GM19035 (cell line): ENCODE measurements around the gene PIKFYVE.
"Not testable (repeated sequence)": the region's sequence is repeated elsewhere in the genome, so short reads cannot be mapped to it uniquely, and the experiment has no call there.

Source experiments
- ATAC-seq: cut with Tn5 transposase; IDR thresholded peaks from one replicate; pipeline ENCODE4 v1.9.1; 2021; ENCODE audit not compliant: unreplicated experiment

The PIKFYVE gene

DNA sequence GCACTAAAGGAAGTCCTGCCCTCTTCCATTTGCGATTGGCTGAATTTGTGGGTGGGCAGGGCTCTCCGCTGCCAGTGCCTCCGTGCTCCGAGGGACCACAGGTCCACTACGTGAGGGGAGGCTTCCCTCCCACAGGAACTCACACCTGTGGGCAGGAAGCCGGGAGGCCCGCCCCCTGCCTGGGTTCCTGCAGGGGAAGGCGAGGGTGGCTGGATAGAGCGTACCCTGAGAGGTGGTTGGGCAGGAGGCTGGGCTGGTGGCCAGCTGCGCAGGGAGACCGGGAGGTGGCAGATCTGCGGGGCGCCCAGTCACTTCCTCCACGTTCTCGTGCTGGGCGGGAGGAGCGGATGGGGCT lies 93.6 kb downstream of the PIKFYVE start:
- no peak for ATAC-seq

DNA sequence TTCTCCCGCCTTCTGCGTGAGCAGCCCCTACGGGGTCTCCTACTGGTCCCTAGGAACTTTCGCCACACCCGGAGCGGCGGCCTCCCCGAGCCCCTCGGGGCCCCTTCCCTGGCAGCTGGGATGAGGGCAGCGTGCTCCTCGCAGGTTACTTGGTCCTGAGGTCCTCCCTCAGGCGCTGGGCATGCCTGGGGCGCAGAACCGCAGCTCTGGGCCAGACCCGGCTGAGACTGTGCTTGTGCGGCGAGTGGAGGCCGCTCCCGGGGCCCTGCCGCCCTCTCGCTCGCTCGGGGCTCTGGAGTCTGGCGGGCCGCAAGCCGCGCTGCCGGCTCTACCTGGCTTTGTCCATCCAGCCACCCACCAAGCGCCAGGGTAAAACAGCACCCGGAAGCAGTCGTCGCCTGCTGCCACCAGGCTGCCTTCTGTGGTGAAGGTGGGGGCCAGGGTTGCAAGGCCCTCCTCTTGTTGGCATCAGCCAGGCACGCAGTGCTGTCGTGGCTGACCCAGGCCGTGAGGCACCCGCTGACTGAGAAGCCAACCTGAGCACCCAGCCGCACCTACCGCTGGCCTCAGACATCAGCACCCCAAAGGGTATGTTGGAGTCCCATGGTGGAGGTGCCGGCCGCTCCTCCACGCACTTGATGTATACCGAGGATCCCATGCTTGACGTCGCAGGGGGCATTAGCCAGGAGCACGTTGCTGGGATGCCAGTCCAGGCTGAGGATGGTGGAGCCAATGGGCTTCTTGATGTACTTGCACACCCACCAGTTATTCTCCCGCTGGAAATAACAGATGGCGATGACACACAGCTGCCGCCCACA lies 94.4 kb downstream of the PIKFYVE start:
- ATAC-seq = no peak

DNA sequence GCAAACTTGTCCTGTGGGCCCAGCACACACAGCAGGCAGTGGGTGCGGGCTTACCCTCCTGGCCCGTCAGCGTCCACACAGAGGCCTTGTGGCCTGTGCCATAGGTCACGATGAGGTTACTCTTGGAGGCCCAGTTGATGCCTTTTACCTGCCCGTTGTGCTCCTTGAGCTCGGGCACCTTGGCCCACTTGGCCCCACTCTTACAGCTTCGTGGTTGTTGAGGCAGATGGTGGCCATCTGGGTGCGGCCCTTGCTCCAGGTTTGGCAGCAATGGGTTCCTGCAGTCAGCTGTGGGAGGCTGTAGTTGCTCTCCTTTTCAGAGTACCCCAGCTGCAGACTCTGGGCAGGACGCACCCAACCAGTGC lies 95.0 kb downstream of the PIKFYVE start:
- no peak for ATAC-seq

DNA sequence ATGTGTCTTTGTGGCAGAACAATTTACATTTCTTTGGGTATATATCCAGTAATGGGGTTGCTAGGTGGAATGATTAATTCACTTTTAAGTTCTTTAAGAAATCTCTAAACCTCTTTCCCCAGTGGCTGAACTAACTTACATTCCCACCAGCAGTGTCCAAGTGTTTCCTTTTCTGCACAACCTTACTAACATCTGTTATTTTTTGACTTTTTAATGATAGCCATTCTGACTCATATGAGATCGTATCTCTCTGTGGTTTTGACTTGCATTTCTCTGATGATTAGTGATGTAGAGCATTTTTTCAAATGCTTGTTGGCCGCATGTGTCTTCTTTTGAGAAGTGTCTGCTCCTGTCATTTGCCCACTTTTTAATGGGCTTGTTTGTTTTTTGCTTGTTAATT lies 97.4 kb downstream of the PIKFYVE start:
- ATAC-seq = no peak

DNA sequence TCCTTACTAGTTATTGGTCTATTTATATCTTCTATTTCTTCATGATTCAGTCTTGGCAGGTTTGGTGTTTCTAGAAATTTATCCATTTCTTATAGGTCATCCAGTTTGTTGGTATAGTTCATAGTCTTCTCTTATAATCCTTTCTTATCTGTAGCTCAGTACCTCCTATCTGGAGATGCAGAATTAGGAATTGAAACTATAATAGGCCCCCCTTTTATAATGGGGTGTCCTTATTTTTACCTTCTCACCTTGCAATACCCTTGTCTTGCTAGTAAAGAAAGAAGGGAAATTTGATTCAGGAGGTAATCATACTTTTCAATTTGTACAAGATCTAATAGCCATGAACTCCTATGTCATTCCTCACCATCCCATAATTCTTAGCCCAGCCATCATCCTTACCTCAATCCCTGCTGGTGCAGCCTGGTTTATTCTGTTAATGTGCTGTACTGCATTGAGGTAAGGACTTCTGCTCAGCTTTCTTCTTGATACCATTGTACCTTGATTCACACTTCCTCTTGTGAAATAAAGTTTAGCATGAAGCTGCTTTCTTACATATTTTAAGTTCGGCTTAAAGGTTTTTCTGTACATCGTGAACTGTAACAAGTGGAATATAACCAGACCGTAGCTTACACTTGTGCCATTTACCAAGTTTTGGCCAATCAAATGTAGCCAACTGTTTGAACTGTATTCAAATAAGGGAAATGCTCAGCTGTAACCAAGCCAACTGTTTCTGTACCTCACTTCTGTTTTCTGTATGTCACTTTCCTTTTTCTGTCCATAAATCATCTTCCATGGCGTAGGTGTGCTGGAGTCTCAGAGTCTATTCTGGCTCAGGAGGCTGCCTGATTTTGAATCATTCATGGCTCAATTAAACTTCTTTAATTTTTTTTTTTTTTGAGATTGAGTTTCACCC lies 100.4 kb downstream of the PIKFYVE start:
- peak; percentile 80 for ATAC-seq

DNA sequence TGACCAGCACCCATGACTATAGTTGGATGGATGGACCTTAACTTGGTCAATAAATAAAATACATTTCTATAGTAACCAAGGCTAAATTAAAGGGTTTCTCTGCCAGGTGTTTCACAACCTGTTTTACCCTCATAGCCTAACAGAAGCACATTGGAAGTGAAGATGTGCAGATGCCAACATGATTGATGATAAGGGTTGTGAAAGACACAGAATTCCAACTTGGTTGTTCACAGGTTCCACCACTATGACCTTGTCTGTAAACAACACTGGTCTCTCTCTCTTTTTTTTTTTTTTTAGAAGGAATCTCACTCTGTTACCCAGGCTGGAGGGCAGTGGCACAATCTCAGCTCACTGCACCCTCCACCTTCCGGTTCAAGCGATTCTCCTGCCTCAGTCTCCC lies 103.0 kb downstream of the PIKFYVE start:
- no peak for ATAC-seq

DNA sequence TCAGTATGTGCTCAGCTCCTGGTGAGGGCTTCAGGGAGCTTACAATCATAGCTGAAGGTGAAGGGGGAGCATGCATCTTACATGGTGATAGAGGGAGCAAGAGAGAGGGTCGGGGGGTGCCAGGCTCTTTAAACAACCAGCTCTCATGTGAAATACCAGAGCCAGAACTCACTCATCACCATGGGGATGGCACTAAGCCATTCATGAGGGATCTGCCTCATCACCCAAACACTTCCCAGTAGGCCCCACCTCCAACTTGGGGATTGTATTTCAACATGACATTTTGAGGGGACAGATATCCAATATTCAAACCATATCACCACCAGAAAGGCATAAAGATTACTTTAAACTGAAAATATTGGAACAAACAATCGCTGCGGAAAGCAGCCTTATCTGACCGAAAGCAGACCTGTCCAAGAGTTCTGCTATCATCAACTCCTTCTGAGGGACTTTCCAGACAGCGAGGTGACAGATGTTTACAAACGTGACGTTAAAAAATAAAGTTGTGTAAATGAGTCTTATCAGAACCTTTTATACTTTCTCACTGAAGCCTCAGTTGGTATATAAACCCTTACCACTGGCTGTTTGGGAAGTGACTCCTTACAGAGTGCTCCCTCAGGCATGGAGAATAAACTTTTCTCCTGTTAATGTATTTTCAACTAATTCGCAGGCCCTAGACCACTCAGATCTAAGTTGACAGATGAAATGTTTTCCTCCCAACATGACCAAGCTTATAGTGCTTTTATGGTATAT lies 105.0 kb downstream of the PIKFYVE start:
- ATAC-seq = no peak

DNA sequence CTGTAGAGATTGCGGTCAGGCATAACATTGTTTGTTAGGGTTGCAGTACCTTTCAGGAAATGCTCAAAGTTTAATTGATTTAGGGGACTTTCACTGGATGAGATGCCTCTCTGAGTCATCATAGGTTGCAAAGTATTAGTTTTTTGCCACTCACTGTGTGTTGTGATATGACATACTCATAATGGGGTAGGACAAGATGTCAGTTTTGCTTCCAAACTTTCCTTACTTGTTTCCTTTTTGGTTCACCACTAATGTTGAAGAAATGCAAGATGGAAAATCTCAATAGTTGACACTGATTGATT lies 105.5 kb downstream of the PIKFYVE start:
- no peak for ATAC-seq

DNA sequence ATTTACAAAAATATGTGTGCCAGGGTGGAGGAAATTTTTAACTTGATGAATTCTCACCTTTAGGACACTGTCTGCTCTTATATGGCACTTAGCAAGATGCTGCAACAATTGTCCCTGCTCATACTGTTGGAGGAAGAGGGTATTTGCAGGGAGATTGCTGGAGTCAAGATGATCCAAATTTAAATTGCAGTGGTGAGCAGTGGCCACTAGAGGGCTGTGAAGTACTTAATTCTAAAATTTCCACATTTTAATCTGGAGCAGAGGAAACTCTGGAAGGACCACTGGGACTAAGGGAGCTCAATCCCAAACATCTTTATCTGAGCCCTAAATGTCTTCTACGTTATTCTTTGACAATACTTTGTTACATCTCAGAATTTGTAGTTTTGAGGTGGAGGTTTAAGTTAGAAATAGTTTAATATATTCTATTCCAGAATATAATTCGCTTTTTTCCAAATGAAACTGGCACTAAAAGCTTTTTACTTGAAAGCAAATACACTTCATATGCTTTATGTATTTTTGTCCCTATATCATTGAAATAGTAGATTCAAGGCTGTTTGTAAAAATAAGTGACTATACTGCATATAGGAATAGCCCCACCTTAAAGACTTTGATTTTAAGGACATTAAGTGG lies 107.5 kb downstream of the PIKFYVE start:
- peak; percentile 68 for ATAC-seq

DNA sequence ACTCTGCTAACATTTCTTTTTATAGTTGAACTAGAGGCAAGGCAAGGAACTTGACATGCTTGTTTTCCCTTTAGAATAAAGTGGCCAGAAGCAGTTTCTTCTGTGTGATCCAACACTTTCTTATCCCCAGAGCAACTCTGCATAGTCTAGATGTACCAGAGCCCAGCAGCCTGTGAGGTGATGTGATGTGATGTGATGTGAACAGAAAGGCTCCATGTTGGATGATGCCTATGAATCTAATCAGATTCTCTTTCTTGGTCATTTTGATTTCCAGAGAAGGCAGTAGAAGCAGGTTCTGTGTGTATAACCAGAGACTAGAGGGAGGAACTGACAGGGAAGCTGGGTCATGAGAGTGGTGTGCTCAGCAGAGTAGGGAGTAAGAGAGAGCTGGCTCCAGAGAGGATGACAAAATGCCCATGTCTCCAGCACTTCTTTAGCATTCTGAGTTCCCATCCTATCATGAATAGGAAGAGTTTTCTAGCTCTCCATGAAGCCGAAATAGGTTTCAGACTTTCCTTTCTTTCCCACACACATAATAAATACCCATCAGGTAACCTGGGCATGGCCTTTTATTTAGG lies 109.5 kb downstream of the PIKFYVE start:
- no peak for ATAC-seq

DNA sequence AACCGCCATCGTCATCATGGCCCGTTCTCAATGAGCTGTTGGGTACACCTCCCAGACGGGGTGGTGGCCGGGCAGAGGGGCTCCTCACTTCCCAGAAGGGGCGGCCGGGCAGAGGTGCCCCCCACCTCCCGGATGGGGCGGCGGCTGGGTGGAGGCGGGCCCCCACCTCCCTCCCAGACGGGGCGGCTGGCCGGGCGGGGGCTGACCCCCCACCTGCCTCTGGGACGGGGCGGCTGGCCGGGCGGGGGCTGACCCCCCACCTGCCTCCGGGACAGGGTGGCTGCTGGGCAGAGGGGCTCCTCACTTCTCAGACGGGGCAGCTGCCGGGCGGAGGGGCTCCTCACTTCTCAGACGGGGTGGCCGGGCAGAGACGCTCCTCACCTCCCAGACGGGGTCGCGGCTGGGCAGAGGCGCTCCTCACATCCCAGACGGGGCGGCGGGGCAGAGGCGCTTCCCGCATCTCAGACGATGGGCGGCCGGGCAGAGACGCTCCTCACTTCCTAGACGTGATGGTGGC lies 111.3 kb downstream of the PIKFYVE start:
- ATAC-seq = not testable (repeated sequence)

DNA sequence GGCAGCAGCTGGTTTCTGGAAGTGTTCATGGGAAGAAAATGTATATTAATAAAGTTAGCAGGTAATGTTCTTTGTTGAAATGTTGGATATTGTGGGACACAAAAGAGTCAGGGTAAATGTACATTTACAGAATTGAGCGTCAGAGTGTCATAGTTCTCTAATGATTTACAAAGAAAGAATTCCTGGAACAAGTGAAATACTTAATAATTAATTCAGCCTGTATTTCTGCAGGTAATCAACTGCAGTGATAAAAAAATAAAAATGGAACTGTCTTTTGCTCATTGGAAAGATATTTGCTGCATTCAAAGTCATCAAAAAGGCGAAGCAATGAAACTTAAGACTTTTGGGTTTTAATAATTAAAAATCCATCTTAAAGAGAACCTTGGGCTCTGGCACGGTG lies 113.1 kb downstream of the PIKFYVE start:
- no peak for ATAC-seq

DNA sequence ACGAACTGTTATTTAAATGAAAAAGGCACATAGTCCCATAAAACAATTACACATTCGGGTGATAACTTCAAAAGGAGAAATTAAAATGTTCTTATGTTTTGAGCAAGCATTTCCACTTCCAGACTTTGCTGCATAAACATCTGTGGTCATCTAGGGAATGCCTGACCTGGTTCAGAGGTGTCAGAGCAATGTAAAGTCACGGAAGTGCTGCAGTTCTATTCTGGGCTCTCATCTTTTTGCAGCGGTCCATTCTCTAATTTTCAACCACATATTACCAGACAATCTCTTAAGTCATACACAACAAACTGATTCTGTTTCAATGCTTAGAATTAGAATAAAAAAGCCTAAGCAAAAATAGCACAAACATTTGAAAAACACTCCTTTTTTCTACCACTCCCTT lies 118.6 kb downstream of the PIKFYVE start:
- no peak for ATAC-seq

DNA sequence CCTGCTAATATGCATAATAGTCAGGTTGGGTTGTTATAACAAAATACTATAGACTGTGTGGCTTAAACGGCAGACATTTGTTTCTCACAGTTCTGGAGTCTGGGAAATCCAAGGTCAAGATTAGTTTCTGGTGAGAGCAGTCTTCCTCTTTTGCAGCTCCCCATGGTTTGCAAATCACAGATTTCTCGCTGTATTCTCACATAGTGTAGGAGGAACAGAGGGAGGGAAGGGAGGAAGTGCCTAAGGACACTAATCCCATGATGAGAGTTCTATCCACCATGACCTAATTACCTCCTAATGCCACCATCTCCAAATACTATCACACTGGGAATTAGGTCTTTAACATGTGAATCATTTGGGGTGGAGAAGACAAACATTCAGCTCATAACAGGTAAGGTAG lies 120.5 kb downstream of the PIKFYVE start:
- no peak for ATAC-seq

DNA sequence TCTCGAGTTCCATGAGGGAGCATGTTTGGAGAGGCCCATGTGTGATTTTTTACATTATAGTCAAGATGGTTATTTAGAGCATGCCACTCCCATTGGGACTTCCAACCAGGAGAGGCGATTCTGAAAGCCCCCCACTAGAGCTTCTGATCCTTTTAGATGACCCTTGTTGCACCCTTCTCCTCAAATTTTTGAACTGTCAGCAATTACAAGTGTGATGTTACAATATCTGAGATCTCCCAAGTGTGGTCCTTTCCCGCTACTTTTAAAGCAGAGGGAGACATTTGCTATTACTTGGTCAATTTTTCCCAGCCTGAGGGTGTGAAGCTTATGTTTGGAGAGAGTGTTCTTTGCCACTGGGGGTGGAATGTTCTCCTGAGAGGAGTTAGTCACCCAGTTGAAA lies 123.9 kb downstream of the PIKFYVE start:
- no peak for ATAC-seq

DNA sequence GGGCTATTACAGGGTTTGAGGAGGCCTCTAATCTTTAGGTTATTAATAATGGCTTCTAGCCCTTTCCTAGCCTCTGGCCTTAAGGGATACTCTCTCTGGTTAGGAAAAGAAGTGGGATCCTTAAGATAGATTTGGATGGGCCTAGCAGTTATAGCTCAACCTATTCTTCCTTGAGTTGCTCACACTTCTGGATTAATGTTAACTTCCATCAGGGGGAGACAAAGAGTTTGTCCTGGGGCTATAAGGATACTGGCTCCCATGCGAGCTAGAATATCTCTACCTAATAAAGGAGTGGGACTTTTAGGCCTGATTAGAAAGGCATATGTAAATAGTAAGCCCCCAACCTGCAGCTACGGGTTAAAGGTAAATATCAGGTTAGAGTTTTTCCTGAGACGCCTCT lies 126.2 kb downstream of the PIKFYVE start:
- ATAC-seq = no peak

DNA sequence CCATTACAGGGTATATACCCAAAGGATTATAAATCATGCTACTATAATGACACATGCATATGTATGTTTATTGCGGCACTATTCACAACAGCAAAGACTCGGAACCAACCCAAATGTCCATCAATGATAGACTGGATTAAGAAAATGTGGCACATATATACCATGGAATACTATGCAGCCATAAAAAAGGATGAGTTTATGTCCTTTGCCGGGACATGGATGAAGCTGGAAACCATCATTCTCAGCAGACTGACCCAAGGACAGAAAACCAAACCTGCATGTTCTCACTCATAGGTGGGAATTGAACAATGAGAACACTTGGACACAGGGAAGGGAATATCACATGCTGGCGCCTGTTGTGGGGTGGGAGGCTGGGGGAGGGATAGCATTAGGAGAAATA lies 130.7 kb downstream of the PIKFYVE start:
- not testable (repeated sequence) for ATAC-seq

DNA sequence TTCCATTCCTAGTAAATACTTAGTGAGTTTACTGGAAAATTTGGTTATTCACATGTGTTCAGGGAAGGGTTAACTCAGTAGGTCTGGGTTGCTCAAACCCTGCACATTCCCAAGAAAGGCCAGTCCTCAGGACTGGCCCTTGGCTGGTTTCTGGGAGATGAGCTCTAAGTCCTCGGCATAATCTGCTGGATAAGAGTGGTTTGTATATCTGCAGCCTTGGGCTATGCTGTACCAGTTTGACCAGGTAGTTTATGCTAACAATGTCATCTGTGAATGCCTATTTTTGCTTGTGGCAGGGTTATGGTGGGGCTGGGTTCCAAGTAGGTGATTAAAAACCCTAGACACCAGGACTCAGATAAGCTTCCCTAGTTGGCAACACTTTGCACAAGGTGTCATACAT lies 133.1 kb downstream of the PIKFYVE start:
- ATAC-seq = no peak

DNA sequence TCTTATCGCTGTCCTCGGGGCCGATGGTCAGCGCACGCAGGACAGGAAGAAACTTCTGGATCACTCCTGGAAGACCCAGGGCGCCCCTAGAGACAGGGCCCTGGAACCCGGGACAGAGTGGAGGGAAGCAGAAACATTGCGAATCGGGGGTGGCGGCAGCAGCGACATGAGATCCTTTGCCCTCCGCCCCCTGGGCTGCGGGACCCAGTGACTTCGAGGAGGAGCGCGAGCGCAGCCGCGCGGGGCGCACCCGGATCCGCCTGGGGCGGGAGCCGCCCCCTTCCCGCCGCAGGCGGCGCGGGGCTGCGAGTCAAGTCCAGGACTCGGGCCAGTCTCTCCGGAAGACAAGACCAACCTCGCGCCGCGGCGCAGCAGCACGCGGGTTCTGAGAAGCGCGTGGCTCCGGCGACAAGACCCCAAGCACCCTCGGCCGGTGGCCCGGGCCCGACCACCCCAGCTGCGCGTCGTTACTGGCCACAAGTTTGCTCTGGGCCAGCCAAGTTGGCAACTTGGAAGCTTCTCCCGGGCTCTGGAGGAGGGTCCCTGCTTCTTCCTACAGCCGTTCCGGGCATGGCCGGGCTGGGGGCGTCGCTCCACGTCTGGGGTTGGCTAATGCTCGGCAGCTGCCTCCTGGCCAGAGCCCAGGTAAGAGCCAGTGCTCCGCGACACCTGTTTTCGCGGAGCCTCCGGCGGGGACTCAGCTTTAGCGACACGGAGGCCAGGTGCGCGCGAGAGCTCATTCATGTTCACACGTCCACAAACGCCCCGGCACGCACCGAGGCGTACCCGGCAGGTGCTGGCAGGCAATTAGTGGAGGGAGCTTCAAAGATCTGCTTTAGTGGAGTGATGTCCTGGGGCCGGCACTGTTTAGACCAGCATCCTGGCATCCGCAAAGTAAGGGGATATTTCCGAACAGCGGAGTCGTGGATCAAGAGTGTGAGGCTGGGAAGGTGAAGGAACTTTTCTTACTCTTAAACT lies 140.7 kb downstream of the PIKFYVE start, which contains the start of gene PTH2R:
Gene PTH2R, plus strand, starts transcription at position 319 of the 978 bp plus-strand sequence. Its CDS starts 252 bp downstream, at position 571.
- ATAC-seq = no peak
